Measurements from ENCODE around the gene IL27RA. TPM values are rescaled to one million over a fixed set of nuclear protein-coding genes. Genes with fewer than 3 reads are reported as not detected.

IL27RA gene
- total and polyA plus RNA-seq, 2 experiments from 2014 or later = 7.7 to 11.4 TPM

- Mint-ChIP-seq H3K27ac (no peak overlapping the region), H3K4me1 (peaks cover 10% of the 10 kb centered on the region), H3K27me3 (ENCODE audit: insufficient read depth, low read depth, poor library complexity) (peaks cover 21% of the 10 kb centered on the region), H3K4me3 (no peak overlapping the region), H3K9me3 (no peaks in the 10 kb centered on the region), H3K36me3 (ENCODE audit: low read depth) (no peaks in the 10 kb centered on the region)
- peaks cover 19% of the 10 kb centered on the region for H3K27me3 ChIP-seq (ENCODE audit: insufficient read depth)
- no peak for DNase-seq (ENCODE audit: low spot score)
- no peak overlapping the region for H3K4me3 ChIP-seq
- H3K9me2 ChIP-seq (ENCODE audit: insufficient read depth) = no peaks in the 10 kb centered on the region
- H3K36me3 ChIP-seq (ENCODE audit: insufficient read depth) = no peaks in the 10 kb centered on the region
- H3K4me1 ChIP-seq (ENCODE audit: insufficient read depth) = peaks cover 8% of the 10 kb centered on the region; the same call in 1 of the 2 replicates
- no peaks in the 10 kb centered on the region for H3K79me2 ChIP-seq (replicated peaks; ENCODE audit: insufficient read depth)
- no peak overlapping the region for H3K27ac ChIP-seq (ENCODE audit: low read depth)
- H3K4me2 ChIP-seq = no peak overlapping the region
- ATAC-seq = no peak
- H2AFZ ChIP-seq = no peak overlapping the region
- no peaks in the 10 kb centered on the region for H4K20me1 ChIP-seq (replicated peaks; ENCODE audit: insufficient read depth)
- 0 out of 2 replicates have a peak, but pooled peaks cover 5% of the 10 kb centered on the region for H3F3A ChIP-seq (replicated peaks; ENCODE audit: low read depth)
- no peak for TF ChIP-seq NANOG (IDR thresholded peaks at IDR 0.05; ENCODE audit: borderline replicate concordance)
- TF ChIP-seq ZNF462 (CRISPR knock-in tag; IDR thresholded peaks at IDR 0.05) = no peak
- no peak for TF ChIP-seq ETS1 (IDR thresholded peaks at IDR 0.05)
- TF ChIP-seq EZH2phosphoT487 (IDR thresholded peaks at IDR 0.05; ENCODE audit: unreplicated experiment) = no peak
- TF ChIP-seq STAT1 (IDR thresholded peaks at IDR 0.05; ENCODE audit: unreplicated experiment) = no peak
- TF ChIP-seq ZNF114 (CRISPR knock-in tag; IDR thresholded peaks at IDR 0.05) = no peak
- no peak for TF ChIP-seq POLR2AphosphoS5 (IDR thresholded peaks at IDR 0.05; ENCODE audit: low read depth)
- TF ChIP-seq CREB1 (CRISPR knock-in tag; IDR thresholded peaks at IDR 0.05; ENCODE audit: low read depth) = no peak
- no peak for TF ChIP-seq REST (IDR thresholded peaks at IDR 0.05; ENCODE audit: unreplicated experiment)
- TF ChIP-seq JUNB (IDR thresholded peaks at IDR 0.05; ENCODE audit: unreplicated experiment) = no peak
- TF ChIP-seq CTCF (conservative IDR thresholded peaks at IDR 0.05; ENCODE audit: low read depth in 2 of 2) = no peak
- TF ChIP-seq ZNF331 (CRISPR knock-in tag; IDR thresholded peaks at IDR 0.05; ENCODE audit: low read depth) = no peak
- TF ChIP-seq EZH2 (IDR thresholded peaks at IDR 0.05; ENCODE audit: low read depth, unreplicated experiment) = no peak
Observed at GRCh38 chr19:14063105-14063504, 31.5 kb downstream of the IL27RA start.

Data from GM23338 (cell line).